Measurements from ENCODE around the gene IFNGR1. TPM values are rescaled to one million over a fixed set of nuclear protein-coding genes. Genes with fewer than 3 reads are reported as not detected.

IFNGR1 gene
- total RNA-seq, 6 experiments from 2014 or later, result 24.1 to 29.0 (median 26.1) TPM

DNA sequence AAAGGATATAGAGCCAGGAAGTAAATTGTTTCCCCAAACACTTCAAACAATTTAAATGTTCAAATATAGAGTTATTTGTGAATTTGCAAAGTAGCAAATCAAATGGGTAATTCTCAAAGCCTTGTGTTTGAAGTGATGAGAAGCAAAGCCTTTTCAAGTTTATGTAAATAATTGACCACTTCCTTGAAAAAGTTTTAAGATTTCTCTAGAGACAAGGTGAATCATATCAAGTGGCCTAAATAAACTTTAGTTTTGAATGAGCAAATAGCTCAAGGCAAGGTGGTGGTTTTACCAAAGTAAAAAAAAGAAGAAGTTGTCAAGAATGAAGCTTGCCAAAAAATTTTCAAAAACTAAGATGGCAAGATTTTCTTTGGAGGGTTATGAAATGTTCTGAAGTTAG is 42.6 kb upstream of the IFNGR1 start:
- Mint-ChIP-seq H3K36me3 (ENCODE audit: low read depth) (no peaks in the 10 kb centered on the region), H3K27ac (peak overlapping the region; percentile 63), H3K4me3 (peak overlapping the region; percentile 60), H3K9me3 (no peaks in the 10 kb centered on the region), H3K27me3 (ENCODE audit: insufficient read depth) (peaks cover 18% of the 10 kb centered on the region), H3K4me1 (ENCODE audit: low read depth) (peaks cover 18% of the 10 kb centered on the region)
- DNase-seq, result peak; percentile 6
- TF ChIP-seq, protein P1, sequence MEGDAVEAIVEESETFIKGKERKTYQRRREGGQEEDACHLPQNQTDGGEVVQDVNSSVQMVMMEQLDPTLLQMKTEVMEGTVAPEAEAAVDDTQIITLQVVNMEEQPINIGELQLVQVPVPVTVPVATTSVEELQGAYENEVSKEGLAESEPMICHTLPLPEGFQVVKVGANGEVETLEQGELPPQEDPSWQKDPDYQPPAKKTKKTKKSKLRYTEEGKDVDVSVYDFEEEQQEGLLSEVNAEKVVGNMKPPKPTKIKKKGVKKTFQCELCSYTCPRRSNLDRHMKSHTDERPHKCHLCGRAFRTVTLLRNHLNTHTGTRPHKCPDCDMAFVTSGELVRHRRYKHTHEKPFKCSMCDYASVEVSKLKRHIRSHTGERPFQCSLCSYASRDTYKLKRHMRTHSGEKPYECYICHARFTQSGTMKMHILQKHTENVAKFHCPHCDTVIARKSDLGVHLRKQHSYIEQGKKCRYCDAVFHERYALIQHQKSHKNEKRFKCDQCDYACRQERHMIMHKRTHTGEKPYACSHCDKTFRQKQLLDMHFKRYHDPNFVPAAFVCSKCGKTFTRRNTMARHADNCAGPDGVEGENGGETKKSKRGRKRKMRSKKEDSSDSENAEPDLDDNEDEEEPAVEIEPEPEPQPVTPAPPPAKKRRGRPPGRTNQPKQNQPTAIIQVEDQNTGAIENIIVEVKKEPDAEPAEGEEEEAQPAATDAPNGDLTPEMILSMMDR (IDR thresholded peaks at IDR 0.05), result no peak

DNA sequence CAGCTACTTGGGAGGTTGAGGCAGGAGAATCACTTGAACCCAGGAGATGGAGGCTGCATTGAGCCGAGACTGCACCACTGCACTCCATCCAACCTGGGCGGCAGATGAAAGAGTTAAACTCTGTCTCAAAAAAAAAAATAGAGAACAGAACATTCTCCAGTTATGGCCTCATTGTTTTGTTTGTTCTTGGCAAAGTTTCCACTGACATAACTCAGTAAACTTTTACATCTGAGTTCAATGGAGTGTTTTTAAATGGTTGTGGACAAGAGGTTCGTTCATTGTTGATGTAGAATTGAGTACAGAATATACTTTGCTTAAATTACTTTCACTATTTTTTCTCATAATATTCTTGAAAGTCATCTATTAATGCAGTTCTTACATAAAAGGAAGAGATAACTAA is 42.2 kb upstream of the IFNGR1 start:
- TF ChIP-seq, protein P1 (IDR thresholded peaks at IDR 0.05), result no peak
- peak overlapping the region; percentile 63 for H3K27ac Mint-ChIP-seq

DNA sequence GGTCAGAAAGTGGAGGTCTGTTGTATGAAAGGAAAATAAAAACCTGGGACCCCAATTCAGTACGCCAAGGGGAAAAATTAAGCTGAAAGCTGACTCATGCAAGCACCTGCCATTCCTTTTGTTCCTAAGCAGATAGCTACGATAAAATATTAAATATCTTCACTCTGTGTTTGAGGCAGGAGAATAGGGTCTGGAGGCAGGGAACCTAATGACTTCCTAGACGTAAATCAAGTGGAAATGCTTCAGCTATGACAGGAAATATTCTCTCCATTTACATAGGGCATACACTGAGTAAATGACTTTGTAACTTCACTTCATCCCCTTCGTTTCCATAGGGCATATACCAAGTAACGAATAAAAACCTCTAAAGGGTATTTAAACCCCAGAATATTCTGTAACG is 41.0 kb upstream of the IFNGR1 start:
- H3K36me3 Mint-ChIP-seq (ENCODE audit: low read depth), result 0 out of 2 replicates have a peak, but pooled peaks cover 4% of the 10 kb centered on the region
- peaks cover 18% of the 10 kb centered on the region for H3K4me1 Mint-ChIP-seq (ENCODE audit: low read depth)

More for the DNA sequence above, 42.2 kb upstream of the IFNGR1 start:
- Mint-ChIP-seq H3K9me3 (no peaks in the 10 kb centered on the region), H3K36me3 (ENCODE audit: low read depth) (0 out of 2 replicates have a peak, but pooled peaks cover under 1% of the 10 kb centered on the region), H3K4me1 (ENCODE audit: low read depth) (peaks cover 18% of the 10 kb centered on the region), H3K27me3 (ENCODE audit: insufficient read depth) (peaks cover 17% of the 10 kb centered on the region), H3K4me3 (peak overlapping the region; percentile 60)
- peak; percentile 44 for DNase-seq

DNA sequence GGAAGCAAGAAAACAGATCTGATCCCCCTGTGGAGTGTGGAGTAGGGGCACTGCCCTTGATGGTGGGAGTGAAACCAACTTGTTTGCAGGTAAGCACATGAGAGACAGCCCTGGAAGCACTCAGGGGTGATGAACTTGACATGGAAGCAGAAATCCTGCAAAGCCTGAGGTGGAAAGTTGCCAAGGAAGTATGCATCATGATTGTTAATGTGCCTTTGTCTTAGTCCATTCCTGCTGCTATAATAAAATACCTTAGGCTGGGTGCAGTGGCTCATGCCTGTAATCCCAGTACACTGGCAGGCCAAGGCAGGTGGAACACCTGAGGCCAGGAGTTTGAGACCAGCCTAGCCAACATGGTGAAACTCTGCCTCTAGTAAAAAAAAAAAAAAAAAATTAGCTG is 40.2 kb upstream of the IFNGR1 start:
- Mint-ChIP-seq H3K27me3 (ENCODE audit: insufficient read depth) (peaks cover 15% of the 10 kb centered on the region), H3K36me3 (ENCODE audit: low read depth) (peaks cover 12% of the 10 kb centered on the region), H3K4me1 (ENCODE audit: low read depth) (peaks cover 18% of the 10 kb centered on the region), H3K27ac (no peak overlapping the region), H3K4me3 (no peak overlapping the region), H3K9me3 (peaks cover 8% of the 10 kb centered on the region)
- TF ChIP-seq, protein P1 (IDR thresholded peaks at IDR 0.05), result no peak
- DNase-seq, result no peak

More for the DNA sequence above, 41.0 kb upstream of the IFNGR1 start:
- Mint-ChIP-seq H3K4me3 (no peak overlapping the region), H3K27ac (no peak overlapping the region), H3K9me3 (no peaks in the 10 kb centered on the region; the same call in 1 of the 2 replicates), H3K27me3 (ENCODE audit: insufficient read depth) (peaks cover 15% of the 10 kb centered on the region)
- no peak for DNase-seq
- TF ChIP-seq, protein P1 (IDR thresholded peaks at IDR 0.05), result no peak

DNA sequence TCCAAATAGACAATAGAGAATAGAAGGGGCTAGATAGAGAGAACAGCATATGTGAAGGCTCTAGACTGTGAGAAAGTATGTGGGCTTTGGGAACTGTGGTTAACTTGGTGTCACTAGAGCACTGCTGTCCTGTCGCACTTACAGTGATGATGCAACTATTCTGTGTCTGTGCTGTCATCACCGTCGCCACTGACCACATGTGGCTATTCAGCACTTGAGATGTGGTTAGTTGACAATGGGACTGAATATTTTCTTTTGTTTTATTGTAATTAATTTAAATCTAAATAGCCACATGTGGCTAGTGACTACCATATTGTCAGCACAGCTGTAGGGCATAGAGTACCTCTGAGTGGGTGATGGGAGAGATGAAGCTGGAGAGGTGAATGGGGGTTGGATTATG is 39.0 kb upstream of the IFNGR1 start:
- H3K27ac Mint-ChIP-seq, result no peak overlapping the region
- peaks cover 16% of the 10 kb centered on the region for H3K27me3 Mint-ChIP-seq (ENCODE audit: insufficient read depth)
- H3K4me3 Mint-ChIP-seq, result no peak overlapping the region
- H3K4me1 Mint-ChIP-seq (ENCODE audit: low read depth), result peaks cover 18% of the 10 kb centered on the region
- H3K9me3 Mint-ChIP-seq, result peaks cover 15% of the 10 kb centered on the region
- DNase-seq, result no peak
- peaks cover 16% of the 10 kb centered on the region for H3K36me3 Mint-ChIP-seq (ENCODE audit: low read depth)
- TF ChIP-seq, protein P1 (IDR thresholded peaks at IDR 0.05), result no peak

All from HFFc6 (cell line).